BE2C (cell line): ENCODE data around the gene GH2.

Experiments used
- DNase-seq: peaks from one replicate; pipeline ENCODE4 v3.0.0-alpha.2; 2020
- H3K27me3 ChIP-seq: fragments of 250-450 bp; sonication (Bioruptor Pico); 2 replicates; pipeline ENCODE4 v1.5.1; 2020; ENCODE audit warnings: mild to moderate bottlenecking
- H3K36me3 ChIP-seq: fragments of 250-450 bp; sonication (Bioruptor Pico); 2 replicates; pipeline ENCODE4 v1.5.1; 2020; ENCODE audit warnings: mild to moderate bottlenecking
- H3K4me1 ChIP-seq: fragments of 250-450 bp; sonication (Bioruptor Pico); 2 replicates; pipeline ENCODE4 v1.5.1; 2020
- H3K4me3 ChIP-seq: 2 replicates; pipeline ENCODE4 v1.5.1; 2011; ENCODE audit warnings: low read depth, low read length
- H3K9me3 ChIP-seq: fragments of 250-450 bp; sonication (Bioruptor Pico); 2 replicates; pipeline ENCODE4 v1.5.1; 2020
- TF ChIP-seq, protein P1 (sequence below): IDR thresholded peaks from 2 replicates; pipeline ENCODE4 v1.5.1; 2012; ENCODE audit warnings: mild to moderate bottlenecking, low read depth, low read length

GH2 gene

DNA sequence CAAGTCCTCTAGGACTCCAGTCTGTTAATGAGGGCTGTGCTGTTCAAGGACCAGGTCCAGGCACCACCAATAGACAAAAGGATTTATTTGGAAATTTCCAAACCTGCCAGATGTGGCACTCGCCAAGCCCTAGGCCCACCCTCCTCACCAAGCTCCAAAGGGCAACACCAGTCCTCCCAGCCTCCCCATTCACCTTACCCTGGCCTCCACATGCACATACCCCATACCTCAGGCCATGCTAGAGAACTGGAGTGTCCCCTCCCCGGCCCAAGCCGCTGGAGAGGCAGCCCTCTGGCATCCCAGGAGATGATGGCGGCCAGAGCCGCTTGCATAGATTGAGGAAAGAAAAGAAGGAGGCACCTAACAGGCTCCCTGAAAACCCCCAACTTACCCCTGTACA is 49.7 kb downstream of the GH2 start:
- H3K36me3 ChIP-seq: peaks cover 84% of the 10 kb centered on the region

DNA sequence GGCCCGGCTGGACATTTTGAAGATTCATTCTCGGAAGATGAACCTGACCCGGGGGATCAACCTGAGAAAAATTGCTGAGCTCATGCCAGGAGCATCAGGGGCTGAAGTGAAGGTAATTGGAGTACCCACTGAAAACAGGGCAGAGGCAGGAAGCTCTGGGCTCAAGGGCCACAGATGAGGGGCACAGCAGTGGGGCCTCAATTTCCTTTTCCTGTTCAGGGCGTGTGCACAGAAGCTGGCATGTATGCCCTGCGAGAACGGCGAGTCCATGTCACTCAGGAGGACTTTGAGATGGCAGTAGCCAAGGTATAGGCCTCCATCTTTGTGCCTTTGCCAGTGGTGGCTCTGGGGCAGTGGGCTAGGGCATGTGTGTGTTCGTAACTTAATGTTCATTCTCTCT is 50.2 kb downstream of the GH2 start:
- H3K27me3 ChIP-seq: no peaks in the 10 kb centered on the region
- peaks cover 7% of the 10 kb centered on the region for H3K4me1 ChIP-seq
- DNase-seq: no peak
- TF ChIP-seq, protein P1, sequence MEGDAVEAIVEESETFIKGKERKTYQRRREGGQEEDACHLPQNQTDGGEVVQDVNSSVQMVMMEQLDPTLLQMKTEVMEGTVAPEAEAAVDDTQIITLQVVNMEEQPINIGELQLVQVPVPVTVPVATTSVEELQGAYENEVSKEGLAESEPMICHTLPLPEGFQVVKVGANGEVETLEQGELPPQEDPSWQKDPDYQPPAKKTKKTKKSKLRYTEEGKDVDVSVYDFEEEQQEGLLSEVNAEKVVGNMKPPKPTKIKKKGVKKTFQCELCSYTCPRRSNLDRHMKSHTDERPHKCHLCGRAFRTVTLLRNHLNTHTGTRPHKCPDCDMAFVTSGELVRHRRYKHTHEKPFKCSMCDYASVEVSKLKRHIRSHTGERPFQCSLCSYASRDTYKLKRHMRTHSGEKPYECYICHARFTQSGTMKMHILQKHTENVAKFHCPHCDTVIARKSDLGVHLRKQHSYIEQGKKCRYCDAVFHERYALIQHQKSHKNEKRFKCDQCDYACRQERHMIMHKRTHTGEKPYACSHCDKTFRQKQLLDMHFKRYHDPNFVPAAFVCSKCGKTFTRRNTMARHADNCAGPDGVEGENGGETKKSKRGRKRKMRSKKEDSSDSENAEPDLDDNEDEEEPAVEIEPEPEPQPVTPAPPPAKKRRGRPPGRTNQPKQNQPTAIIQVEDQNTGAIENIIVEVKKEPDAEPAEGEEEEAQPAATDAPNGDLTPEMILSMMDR: no peak
- H3K4me3 ChIP-seq: no peak overlapping the region
- H3K9me3 ChIP-seq: no peaks in the 10 kb centered on the region
- H3K36me3 ChIP-seq: peaks cover 79% of the 10 kb centered on the region

More for the DNA sequence above, 49.7 kb downstream of the GH2 start:
- peaks cover 7% of the 10 kb centered on the region for H3K4me1 ChIP-seq
- H3K27me3 ChIP-seq: no peaks in the 10 kb centered on the region
- H3K9me3 ChIP-seq: no peaks in the 10 kb centered on the region
- DNase-seq: no peak
- H3K4me3 ChIP-seq: no peak overlapping the region
- TF ChIP-seq, protein P1: no peak

DNA sequence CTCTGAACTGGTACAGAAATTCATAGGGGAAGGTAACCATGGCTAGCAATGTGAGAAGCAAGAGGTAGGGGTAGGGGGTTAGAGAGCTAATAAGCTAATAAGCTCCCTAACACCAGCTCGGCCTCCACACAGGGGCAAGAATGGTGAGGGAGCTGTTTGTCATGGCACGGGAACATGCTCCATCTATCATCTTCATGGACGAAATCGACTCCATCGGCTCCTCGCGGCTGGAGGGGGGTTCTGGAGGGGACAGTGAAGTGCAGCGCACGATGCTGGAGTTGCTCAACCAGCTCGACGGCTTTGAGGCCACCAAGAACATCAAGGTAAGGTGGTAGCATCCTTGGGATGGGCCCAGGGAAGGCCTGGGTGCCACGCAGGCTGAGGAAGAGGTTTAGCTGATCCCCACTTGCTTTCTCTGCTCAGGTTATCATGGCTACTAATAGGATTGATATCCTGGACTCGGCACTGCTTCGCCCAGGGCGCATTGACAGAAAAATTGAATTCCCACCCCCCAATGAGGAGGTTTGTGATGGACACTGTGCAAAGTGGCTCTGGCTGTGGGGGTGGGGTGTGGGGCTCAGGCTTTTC is 50.7 kb downstream of the GH2 start:
- peaks cover 7% of the 10 kb centered on the region for H3K4me1 ChIP-seq
- H3K4me3 ChIP-seq: no peak overlapping the region
- H3K27me3 ChIP-seq: no peaks in the 10 kb centered on the region
- TF ChIP-seq, protein P1: no peak
- H3K9me3 ChIP-seq: no peaks in the 10 kb centered on the region
- H3K36me3 ChIP-seq: peaks cover 77% of the 10 kb centered on the region
- DNase-seq: no peak

GRCh38 chr17:63830278-63830677 is 51.5 kb downstream of the GH2 start:
- Histone ChIP-seq H3K4me1 (peaks cover 6% of the 10 kb centered on the region), H3K9me3 (no peaks in the 10 kb centered on the region), H3K36me3 (peaks cover 77% of the 10 kb centered on the region), H3K4me3 (no peak overlapping the region), H3K27me3 (no peaks in the 10 kb centered on the region)
- DNase-seq: no peak
- TF ChIP-seq, protein P1: no peak
